Measurements from ENCODE around the gene HILPDA.

Gene HILPDA

DNA sequence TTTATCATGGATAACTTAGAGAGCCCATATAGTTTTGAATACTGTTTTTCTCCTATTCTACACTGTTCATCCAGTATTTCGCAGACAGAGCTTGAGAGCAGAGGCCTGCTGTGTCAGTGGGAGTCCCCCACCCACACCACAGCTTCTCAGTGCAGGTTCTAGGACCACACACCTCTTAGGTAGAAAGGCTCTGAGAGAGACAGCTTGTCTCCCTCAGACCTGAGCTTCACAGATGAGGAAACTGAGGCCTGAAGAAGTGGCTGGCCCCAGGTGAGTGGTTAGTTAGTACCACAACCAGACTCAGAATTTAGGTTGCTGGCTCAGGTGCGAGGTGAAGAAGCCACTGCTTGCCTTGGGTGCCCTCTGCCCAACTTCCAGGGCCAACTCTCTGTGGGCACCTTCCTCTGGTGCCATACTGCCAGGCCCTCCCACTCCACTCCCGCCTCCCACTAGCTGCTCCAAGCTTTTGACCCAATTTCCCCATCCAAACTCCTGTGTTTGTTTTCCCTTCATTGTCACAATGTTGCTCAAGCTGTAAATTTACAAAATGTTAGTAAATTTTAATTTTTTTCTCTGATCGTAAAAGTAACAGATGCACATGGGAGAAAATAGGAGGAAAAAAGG is 7.6 kb upstream of the HILPDA start:
- H3K4me2 ChIP-seq (ENCODE audit: low read length): no peak overlapping the region
- H3K9ac ChIP-seq: no peak overlapping the region

GRCh38 chr7:128448751-128449302 is 6.9 kb upstream of the HILPDA start:
- H3K4me3 ChIP-seq (ENCODE audit: low read depth, low read length): no peak overlapping the region
- no peak overlapping the region for H2AFZ ChIP-seq
- no peak for TF ChIP-seq CTCF (IDR thresholded peaks at IDR 0.05)
- no peaks in the 10 kb centered on the region for H3K27me3 ChIP-seq (ENCODE audit: control insufficient read depth, insufficient read depth, low read length)
- H3K36me3 ChIP-seq (ENCODE audit: control insufficient read depth, insufficient read depth, low read length): no peaks in the 10 kb centered on the region
- H3K9ac ChIP-seq: no peak overlapping the region
- no peaks in the 10 kb centered on the region for H3K9me3 ChIP-seq (ENCODE audit: control insufficient read depth, low read length)
- no peaks in the 10 kb centered on the region for H3K4me1 ChIP-seq
- no peak overlapping the region for H3K4me2 ChIP-seq (ENCODE audit: low read length)
- no peaks in the 10 kb centered on the region for H3K79me2 ChIP-seq
- H3K27ac ChIP-seq: no peak overlapping the region

More for the DNA sequence above, 7.6 kb upstream of the HILPDA start:
- TF ChIP-seq CTCF (IDR thresholded peaks at IDR 0.05): no peak
- H3K9me3 ChIP-seq (ENCODE audit: control insufficient read depth, low read length): no peaks in the 10 kb centered on the region
- H3K27me3 ChIP-seq (ENCODE audit: control insufficient read depth, insufficient read depth, low read length): no peaks in the 10 kb centered on the region
- no peaks in the 10 kb centered on the region for H3K79me2 ChIP-seq
- no peak overlapping the region for H3K4me3 ChIP-seq (ENCODE audit: low read depth, low read length)
- H3K4me1 ChIP-seq: no peaks in the 10 kb centered on the region
- H3K27ac ChIP-seq: no peak overlapping the region
- no peaks in the 10 kb centered on the region for H3K36me3 ChIP-seq (ENCODE audit: control insufficient read depth, insufficient read depth, low read length)
- H2AFZ ChIP-seq: no peak overlapping the region

DNA sequence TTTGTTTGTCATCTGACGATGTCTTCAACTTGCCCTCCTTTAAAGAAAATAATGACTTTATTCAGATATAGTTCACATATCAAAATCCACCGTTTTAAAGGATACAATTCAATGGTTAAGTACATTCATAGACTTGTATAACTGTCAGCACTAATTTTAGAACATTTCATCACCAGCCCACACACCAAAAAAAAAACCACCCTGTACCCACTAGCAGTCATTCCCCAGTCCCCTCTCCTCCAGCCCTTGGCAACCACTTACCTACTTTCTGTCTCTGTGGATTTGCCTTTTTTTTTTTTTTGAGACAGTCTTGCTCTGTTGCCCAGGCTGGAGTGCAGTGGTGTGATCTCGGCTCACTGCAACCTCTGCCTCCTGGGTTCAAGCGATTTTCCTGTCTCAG is 5.3 kb upstream of the HILPDA start:
- Histone ChIP-seq H3K9ac (no peak overlapping the region), H3K27ac (no peak overlapping the region), H3K4me2 (ENCODE audit: low read length) (no peak overlapping the region), H3K4me3 (ENCODE audit: low read depth, low read length) (no peak overlapping the region), H3K36me3 (ENCODE audit: control insufficient read depth, insufficient read depth, low read length) (no peaks in the 10 kb centered on the region), H3K79me2 (no peaks in the 10 kb centered on the region), H3K27me3 (ENCODE audit: control insufficient read depth, insufficient read depth, low read length) (no peaks in the 10 kb centered on the region), H2AFZ (no peak overlapping the region), H3K9me3 (ENCODE audit: control insufficient read depth, low read length) (no peaks in the 10 kb centered on the region), H3K4me1 (no peaks in the 10 kb centered on the region)
- TF ChIP-seq CTCF (IDR thresholded peaks at IDR 0.05): no peak

DNA sequence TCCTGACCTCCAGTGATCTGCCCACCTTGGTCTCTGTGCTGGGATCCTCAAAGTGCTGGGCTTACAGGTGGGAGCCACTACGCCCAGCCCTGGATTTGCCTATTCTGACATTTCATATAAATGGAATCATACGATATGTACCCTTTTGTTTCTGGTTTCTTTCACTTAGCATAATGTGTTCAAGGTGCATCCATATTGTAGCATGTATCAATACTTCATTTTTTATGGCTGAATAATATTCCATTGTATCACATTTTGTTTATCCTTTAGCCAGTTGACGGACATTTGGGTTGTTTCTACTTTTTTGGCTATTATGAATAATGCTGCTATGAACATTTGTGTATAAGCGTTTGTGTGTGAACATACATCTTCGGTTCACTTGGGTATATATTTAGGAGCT is 4.8 kb upstream of the HILPDA start:
- Histone ChIP-seq H3K9me3 (ENCODE audit: control insufficient read depth, low read length) (no peaks in the 10 kb centered on the region), H3K4me2 (ENCODE audit: low read length) (no peak overlapping the region), H3K79me2 (no peaks in the 10 kb centered on the region), H3K4me3 (ENCODE audit: low read depth, low read length) (no peak overlapping the region), H3K4me1 (no peaks in the 10 kb centered on the region), H2AFZ (no peak overlapping the region), H3K27me3 (ENCODE audit: control insufficient read depth, insufficient read depth, low read length) (no peaks in the 10 kb centered on the region), H3K27ac (no peak overlapping the region), H3K36me3 (ENCODE audit: control insufficient read depth, insufficient read depth, low read length) (no peaks in the 10 kb centered on the region), H3K9ac (no peak overlapping the region)
- no peak for TF ChIP-seq CTCF (IDR thresholded peaks at IDR 0.05)

DNA sequence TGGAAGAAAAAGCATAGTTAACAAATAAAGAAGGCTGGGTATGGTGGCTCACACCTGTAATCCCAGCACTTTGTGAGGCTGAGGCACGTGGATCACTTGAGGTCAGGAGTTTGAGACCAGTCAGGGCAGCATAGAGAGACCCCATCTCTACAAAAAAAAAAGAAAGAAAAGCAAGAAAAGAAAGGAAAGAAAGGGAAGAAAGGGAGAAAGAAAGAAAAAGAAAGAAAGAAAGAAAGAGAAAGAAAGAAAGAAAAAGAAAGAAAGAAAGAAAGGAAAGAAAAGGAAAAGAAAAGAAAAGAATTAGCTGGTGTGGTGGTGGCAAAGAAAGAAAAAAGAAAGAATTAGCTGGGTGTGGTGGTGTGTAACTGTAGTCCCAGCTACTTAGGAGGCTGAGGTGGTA is 3.1 kb upstream of the HILPDA start:
- Histone ChIP-seq H3K4me3 (ENCODE audit: low read depth, low read length) (no peak overlapping the region), H2AFZ (no peak overlapping the region), H3K4me1 (peaks cover 4% of the 10 kb centered on the region), H3K79me2 (no peaks in the 10 kb centered on the region), H3K27ac (no peak overlapping the region), H3K9ac (no peak overlapping the region), H3K36me3 (ENCODE audit: control insufficient read depth, insufficient read depth, low read length) (no peaks in the 10 kb centered on the region), H3K27me3 (ENCODE audit: control insufficient read depth, insufficient read depth, low read length) (no peaks in the 10 kb centered on the region), H3K9me3 (ENCODE audit: control insufficient read depth, low read length) (no peaks in the 10 kb centered on the region), H3K4me2 (ENCODE audit: low read length) (no peak overlapping the region)
- no peak for TF ChIP-seq CTCF (IDR thresholded peaks at IDR 0.05)

All from parathyroid adenoma (tissue), 2 donors.